A549 treated with CORT108297 at 1 μM for 4 hours (cell line): ENCODE results near the gene GBGT1. TPM values are rescaled to one million over a fixed set of nuclear protein-coding genes. Genes with fewer than 3 reads are reported as not detected.

Experiments
- total RNA-seq: library from RNA; stranded (reverse); fragments of 200-300 nt; extraction: Qiagen RNA extraction; gene quantifications from 5 replicates; pipeline ENCODE4 v1.2.3, GENCODE V29; 2022

GBGT1 gene
- 1.3 to 3.0 TPM (median 2.6 TPM) in 5 replicates for total RNA-seq

DNA sequence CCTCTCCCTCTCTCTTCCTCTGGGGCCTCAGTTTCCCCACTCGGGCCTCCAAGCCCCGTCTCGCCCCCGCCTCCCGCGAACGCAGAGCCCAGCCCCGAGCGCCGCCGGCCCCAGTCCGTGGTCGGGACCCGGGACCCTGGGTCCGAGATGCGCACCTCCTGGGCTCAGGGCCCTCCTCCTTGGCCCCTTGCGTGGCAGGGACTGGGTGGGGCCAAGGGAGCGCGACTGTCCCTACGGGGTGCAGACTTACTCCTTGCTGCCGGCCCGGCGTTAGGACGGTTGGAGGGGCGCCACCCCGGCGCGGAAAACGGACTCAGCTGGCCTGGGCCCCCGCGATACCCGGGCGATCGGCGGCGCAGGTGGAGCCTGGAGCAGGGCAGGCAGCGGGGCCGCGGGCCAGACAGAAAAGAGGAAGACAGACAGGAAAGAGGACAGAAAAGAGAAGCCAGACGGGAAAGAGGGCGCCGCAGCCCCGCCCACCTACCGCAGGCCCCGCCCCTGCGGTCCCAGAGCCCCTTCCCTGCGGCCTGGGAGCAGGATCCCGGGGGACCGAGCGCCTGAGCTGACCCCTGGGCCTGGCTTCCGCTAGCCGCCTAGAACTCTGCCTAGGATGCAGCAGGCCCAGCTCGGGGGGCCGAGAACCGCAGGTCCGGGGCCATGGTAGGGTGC lies at the start of gene GBGT1:
TSS of gene GBGT1 (minus strand) at position 411 of the 669 bp plus-strand sequence. CDS start 1,502 bp downstream, outside the sequence.

DNA sequence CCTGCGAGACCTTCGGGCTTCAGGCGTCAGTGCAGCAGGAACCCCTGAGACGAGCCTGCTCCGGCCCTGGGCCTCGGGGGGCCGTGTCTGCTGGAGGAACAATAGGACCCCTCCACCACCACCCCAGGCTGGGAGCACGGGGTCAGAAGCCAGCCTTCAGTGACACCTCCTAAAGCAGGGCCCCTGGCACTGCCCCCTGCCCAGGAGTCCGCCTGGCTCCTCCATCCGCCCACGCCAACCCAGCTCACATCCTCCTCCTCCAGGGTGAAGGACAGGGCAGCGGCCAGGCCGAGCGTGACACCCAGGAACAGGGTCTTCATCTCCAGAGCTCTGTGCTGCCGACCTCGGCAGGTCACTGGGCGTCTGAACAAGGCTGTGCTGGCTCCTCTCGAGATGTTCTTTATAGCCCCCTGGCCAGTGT lies 45.2 kb upstream of the GBGT1 start, which contains the start of gene OBP2B:
TSS of gene OBP2B (minus strand) at position 371 of the 421 bp plus-strand sequence. CDS start at position 320, 51 bp downstream.

DNA sequence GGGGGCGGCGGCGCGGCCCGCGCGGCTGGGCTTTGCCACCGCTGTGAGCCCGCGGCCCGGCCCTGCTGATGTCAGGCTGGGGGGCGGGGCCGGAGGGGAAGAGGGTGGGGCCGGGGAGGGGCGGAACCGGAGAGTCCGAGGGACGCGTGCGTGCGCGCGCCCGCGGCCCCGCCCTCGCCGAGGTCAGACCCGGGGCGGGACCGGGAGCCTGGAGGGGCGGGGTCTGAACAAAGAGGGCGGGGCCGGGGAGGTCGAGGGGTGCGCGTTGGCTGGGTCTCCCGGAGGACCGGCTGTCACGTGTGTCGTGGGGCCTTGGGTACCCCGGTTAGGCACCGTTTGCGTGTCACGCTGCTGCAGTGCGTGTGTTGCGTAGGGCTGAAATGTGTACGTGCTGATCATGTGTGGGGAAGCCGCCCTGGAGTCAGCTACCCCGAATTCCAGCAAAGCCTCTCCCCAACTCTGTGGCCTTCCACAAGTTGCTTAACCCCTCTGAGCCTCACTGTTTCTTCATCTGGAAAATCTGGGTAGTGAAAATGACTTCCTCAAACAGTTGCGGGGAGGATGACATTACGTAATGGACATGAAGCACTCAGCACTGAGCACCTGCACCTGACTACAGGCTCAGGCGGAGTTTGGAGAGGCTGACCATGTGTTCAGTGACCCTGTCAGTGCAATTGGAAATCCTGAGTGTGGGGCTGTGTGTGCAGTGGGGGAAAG lies 42.4 kb downstream of the GBGT1 start, which contains the start of gene RALGDS:
TSS of gene RALGDS (minus strand) at position 43 of the 717 bp plus-strand sequence. CDS start 86 bp downstream, outside the sequence.

Other genes starting within 250 kb of the GBGT1 start
- gene TSC1, start 219.3 kb downstream of the GBGT1 start, total RNA-seq: 14.9 to 19.5 TPM (median 16.1 TPM) in 5 replicates
- 0.03 to 0.14 TPM (median 0.12 TPM) in 3 of 5 replicates, not detected in the others for gene GFI1B, start 185.2 kb downstream of the GBGT1 start, total RNA-seq
- gene GTF3C5, start 132.9 kb downstream of the GBGT1 start, total RNA-seq: 56.9 to 72.3 TPM (median 67.6 TPM) in 5 replicates
- 0.50 to 0.75 TPM (median 0.65 TPM) in 5 replicates for gene CEL, start 101.9 kb downstream of the GBGT1 start, total RNA-seq
- 18.7 to 29.5 TPM (median 28.0 TPM) in 5 replicates for gene RALGDS, start 42.7 kb downstream of the GBGT1 start, total RNA-seq
- not detected in 5 replicates for gene OBP2B, start 45.3 kb upstream of the GBGT1 start, total RNA-seq
- not detected in 5 replicates for gene ABO, start 111.3 kb upstream of the GBGT1 start, total RNA-seq
- gene SURF6, start 172.3 kb upstream of the GBGT1 start, total RNA-seq: 20.7 to 30.7 TPM (median 25.6 TPM) in 5 replicates
- 20.9 to 35.2 TPM (median 33.6 TPM) in 5 replicates for gene MED22, start 184.2 kb upstream of the GBGT1 start, total RNA-seq
- 3,292 to 3,461 TPM (median 3,420 TPM) in 5 replicates for gene RPL7A, start 184.3 kb upstream of the GBGT1 start, total RNA-seq
- gene SURF1, start 192.6 kb upstream of the GBGT1 start, total RNA-seq: 36.2 to 49.0 TPM (median 43.1 TPM) in 5 replicates
- 44.5 to 60.0 TPM (median 47.0 TPM) in 5 replicates for gene SURF2, start 192.6 kb upstream of the GBGT1 start, total RNA-seq
- gene SURF4, start 212.1 kb upstream of the GBGT1 start, total RNA-seq: 175 to 207 TPM (median 199 TPM) in 5 replicates
- 0.71 to 1.3 TPM (median 0.96 TPM) in 5 replicates for gene STKLD1, start 212.5 kb upstream of the GBGT1 start, total RNA-seq